Measurements from ENCODE around the gene CAMKK2. TPM values are rescaled to one million over a fixed set of nuclear protein-coding genes. Genes with fewer than 3 reads are reported as not detected.

CAMKK2 gene
- total RNA-seq, 1 donor from 2014 or later, result 13.3 TPM

DNA sequence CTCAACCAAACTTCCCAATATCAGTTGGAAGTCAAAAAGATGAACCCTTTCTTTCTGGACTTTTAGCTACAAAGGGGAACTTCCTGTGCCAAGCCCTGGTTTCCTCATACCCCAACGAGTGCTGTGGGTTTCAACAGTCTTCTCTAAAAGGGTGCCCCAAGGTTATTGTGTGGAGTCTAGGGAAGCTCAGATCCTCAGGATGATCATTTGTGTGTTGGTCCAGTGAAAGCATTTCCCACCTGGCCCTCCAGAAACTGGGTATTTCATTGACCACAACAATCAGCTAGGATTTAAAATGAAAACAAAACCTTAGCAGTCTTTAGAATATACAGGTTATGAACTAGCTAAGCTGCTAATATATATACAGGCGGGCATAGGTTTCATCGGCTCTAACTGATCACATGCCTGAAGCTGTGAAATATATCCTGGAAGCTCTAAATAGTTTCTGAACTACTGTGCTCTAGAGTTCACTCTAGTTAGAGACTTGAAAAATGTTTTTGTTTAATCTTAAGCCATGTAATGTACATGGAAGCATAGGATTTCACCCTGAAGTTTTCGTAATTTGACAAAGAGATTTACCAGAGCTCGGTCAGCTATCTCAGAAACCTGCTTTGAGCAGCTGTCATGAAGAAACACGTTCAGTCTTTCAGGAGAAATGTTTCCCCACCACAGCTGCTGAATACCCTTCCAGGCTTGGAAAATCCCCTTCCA lies 57.0 kb downstream of the CAMKK2 start:
- Histone ChIP-seq H3K4me1 (peaks cover 17% of the 10 kb centered on the region), H3K9me3 (replicated peaks) (no peaks in the 10 kb centered on the region), H3K27ac (replicated peaks) (no peak overlapping the region), H3K36me3 (peaks cover 50% of the 10 kb centered on the region), H3K4me3 (no peak overlapping the region), H3K27me3 (ENCODE audit: low read depth) (no peaks in the 10 kb centered on the region)
- no peak for DNase-seq
- TF ChIP-seq, protein P1, sequence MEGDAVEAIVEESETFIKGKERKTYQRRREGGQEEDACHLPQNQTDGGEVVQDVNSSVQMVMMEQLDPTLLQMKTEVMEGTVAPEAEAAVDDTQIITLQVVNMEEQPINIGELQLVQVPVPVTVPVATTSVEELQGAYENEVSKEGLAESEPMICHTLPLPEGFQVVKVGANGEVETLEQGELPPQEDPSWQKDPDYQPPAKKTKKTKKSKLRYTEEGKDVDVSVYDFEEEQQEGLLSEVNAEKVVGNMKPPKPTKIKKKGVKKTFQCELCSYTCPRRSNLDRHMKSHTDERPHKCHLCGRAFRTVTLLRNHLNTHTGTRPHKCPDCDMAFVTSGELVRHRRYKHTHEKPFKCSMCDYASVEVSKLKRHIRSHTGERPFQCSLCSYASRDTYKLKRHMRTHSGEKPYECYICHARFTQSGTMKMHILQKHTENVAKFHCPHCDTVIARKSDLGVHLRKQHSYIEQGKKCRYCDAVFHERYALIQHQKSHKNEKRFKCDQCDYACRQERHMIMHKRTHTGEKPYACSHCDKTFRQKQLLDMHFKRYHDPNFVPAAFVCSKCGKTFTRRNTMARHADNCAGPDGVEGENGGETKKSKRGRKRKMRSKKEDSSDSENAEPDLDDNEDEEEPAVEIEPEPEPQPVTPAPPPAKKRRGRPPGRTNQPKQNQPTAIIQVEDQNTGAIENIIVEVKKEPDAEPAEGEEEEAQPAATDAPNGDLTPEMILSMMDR (IDR thresholded peaks at IDR 0.05; ENCODE audit: borderline replicate concordance), result no peak
- intact Hi-C loops (cut with micrococcal nuclease), result no loop called here

DNA sequence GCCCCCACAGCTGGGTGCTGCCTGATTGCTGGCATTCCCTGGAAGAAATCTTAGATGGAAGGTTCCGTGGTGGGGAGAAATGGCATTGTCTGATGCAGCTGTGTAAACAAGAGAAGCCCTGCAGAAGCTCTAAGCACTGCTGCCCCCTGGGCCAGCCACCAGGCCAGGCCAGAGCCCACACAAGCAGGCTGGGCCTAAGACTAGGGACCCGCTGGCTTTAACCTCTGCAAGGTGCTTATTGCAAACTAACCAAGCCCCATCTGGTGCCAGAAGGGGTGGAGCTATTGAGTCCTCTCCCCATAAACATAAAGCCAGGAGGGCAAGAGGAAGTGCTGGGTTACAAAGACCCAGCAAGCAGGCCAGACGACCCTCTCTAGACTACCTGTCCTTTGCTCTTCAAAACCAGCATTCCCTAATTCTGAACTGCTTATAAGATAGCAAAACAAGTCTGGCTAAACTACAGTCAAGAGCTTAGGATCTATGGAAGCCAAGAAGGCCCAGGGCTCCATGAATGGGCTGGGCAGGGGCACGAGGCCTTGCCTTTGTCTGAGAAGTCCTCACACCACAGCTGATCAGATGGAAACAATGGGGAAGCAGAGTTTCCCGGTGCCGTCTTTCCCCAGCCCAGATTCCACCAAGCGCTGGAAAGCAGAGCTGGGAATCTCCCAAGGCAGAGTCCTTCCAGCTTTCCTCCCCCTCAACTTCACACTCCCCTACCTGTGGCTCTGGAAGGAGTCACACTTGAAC lies 57.7 kb downstream of the CAMKK2 start:
- Histone ChIP-seq H3K36me3 (peaks cover 44% of the 10 kb centered on the region), H3K4me3 (no peak overlapping the region), H3K27me3 (ENCODE audit: low read depth) (no peaks in the 10 kb centered on the region), H3K27ac (replicated peaks) (no peak overlapping the region), H3K4me1 (peaks cover 17% of the 10 kb centered on the region), H3K9me3 (replicated peaks) (no peaks in the 10 kb centered on the region)
- intact Hi-C loops (cut with micrococcal nuclease), result no loop called here
- no peak for DNase-seq
- TF ChIP-seq, protein P1 (IDR thresholded peaks at IDR 0.05; ENCODE audit: borderline replicate concordance), result no peak

DNA sequence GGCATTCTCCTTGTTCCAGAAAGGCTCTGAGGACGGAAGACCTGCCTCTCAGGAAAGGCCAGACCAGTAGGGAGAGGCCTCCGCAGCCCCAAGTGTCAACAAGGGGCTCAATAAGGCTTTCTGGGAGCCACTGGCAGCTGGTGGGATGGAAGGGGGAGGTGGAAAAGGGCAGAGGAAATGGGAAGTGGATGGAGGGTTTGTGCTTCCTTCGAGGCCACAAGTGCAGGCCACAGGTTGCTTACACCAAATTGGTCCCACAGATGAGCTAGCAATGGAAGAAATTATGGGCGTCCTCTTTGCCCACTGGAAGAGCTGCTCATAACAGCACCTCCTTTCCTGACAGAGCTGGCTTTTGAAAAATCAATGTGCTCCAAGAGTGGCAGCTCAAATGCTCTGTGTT lies 58.4 kb downstream of the CAMKK2 start:
- H3K4me3 ChIP-seq, result no peak overlapping the region
- H3K9me3 ChIP-seq (replicated peaks), result no peaks in the 10 kb centered on the region
- TF ChIP-seq, protein P1 (IDR thresholded peaks at IDR 0.05; ENCODE audit: borderline replicate concordance), result no peak
- no peaks in the 10 kb centered on the region for H3K27me3 ChIP-seq (ENCODE audit: low read depth)
- no peak overlapping the region for H3K27ac ChIP-seq (replicated peaks)
- DNase-seq, result no peak
- peaks cover 43% of the 10 kb centered on the region for H3K36me3 ChIP-seq
- intact Hi-C loops (cut with micrococcal nuclease), result no loop called here
- H3K4me1 ChIP-seq, result peaks cover 17% of the 10 kb centered on the region

DNA sequence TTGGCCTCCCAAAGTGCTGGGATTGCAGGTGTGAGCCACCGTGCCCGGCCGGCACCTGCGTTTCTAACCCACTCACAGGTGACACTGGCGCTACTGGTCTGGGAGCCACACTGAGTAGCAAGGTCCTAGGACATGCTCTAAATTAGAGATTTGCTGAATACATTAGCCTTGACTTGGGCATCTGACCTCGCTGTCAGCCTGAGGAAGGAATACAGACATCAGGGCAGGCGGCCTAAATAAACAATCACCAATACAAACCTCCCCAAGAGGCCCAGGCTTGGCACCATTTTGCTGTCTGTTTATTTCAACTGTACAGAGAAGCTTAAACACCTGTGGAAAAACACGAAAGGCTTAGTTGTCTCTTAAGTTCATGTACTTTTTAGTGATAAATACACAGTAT lies 59.1 kb downstream of the CAMKK2 start:
- Histone ChIP-seq H3K9me3 (replicated peaks) (no peaks in the 10 kb centered on the region), H3K4me1 (peaks cover 17% of the 10 kb centered on the region), H3K27ac (replicated peaks) (no peak overlapping the region), H3K4me3 (no peak overlapping the region), H3K36me3 (peaks cover 40% of the 10 kb centered on the region), H3K27me3 (ENCODE audit: low read depth) (no peaks in the 10 kb centered on the region)
- DNase-seq, result no peak
- TF ChIP-seq, protein P1 (IDR thresholded peaks at IDR 0.05; ENCODE audit: borderline replicate concordance), result no peak
- intact Hi-C loops (cut with micrococcal nuclease), result no loop called here

DNA sequence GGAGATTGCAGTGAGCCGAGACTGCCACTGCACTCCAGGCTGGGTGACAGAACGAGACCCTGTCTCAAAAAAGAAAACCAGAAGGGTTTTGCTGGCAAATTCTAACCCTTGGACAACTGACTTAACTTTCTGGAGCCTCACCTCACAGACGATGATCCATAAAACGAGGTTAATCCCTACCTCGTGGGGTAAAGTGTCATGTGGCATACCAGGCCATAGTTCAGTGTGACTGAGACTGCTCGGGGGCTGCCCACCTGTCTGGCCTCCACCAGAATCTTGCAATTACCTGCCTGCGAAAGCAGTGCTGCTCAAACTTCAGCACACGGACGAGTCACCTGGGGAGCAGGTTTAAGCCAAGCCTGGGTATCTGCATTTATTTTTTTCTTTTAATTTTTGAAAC lies 59.7 kb downstream of the CAMKK2 start:
- peaks cover 17% of the 10 kb centered on the region for H3K4me1 ChIP-seq
- intact Hi-C loops (cut with micrococcal nuclease), result no loop called here
- no peak for DNase-seq
- H3K4me3 ChIP-seq, result no peak overlapping the region
- TF ChIP-seq, protein P1 (IDR thresholded peaks at IDR 0.05; ENCODE audit: borderline replicate concordance), result no peak
- no peaks in the 10 kb centered on the region for H3K27me3 ChIP-seq (ENCODE audit: low read depth)
- H3K27ac ChIP-seq (replicated peaks), result no peak overlapping the region
- H3K9me3 ChIP-seq (replicated peaks), result no peaks in the 10 kb centered on the region
- peaks cover 40% of the 10 kb centered on the region for H3K36me3 ChIP-seq
